HG02610 (cell line): Measurements from ENCODE around the gene PMFBP1.
"Not testable (repeated sequence)": the region's sequence is repeated elsewhere in the genome, so short reads cannot be mapped to it uniquely, and the experiment has no call there.

Experiments used
- ATAC-seq: cut with Tn5 transposase; IDR thresholded peaks from one replicate; pipeline ENCODE4 v1.9.1; 2021; ENCODE audit warnings: mild to moderate bottlenecking, moderate library complexity; ENCODE audit not compliant: unreplicated experiment

The PMFBP1 gene

DNA sequence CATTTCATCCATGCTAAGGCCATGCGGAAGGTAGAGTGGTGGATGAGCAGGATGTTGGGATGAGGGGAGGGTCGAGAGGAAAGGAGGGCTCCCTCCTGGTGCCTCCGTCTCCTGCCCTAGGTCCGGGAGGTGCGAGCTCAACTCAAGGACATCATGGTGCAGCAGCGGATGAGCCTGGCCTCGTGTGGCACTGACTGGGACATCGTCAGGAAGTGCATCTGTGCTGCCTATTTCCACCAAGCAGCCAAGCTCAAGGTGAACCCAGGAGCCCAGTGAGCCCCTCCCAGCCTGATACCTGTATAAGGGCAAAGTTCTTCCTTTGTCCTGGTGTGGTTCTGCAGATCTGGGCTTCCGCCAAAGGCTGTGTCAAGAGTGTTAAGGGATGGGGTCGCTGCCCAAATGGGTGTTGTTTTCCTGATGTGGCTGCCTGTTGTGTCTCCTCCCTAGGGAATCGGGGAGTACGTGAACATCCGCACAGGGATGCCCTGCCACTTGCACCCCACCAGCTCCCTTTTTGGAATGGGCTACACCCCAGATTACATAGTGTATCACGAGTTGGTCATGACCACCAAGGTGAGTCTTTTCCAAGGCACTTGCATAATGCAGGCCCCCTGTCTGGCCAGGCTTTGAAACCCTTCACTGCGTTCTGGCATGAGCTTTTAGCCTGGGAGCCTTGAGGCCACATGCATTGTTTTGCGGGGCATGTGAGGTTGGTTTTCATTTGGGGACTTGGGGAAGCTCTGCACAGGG is 63.4 kb downstream of the PMFBP1 start:
- no peak for ATAC-seq

GRCh38 chr16:72107371-72107770 is 64.6 kb downstream of the PMFBP1 start:
- no peak for ATAC-seq

- no peak for ATAC-seq
These were observed 66.0 kb downstream of the PMFBP1 start for GRCh38 chr16:72105978-72106377.

- no peak for ATAC-seq
These were observed 67.0 kb downstream of the PMFBP1 start for GRCh38 chr16:72104905-72105304.

GRCh38 chr16:72101195-72101594 is 70.8 kb downstream of the PMFBP1 start:
- no peak for ATAC-seq

DNA sequence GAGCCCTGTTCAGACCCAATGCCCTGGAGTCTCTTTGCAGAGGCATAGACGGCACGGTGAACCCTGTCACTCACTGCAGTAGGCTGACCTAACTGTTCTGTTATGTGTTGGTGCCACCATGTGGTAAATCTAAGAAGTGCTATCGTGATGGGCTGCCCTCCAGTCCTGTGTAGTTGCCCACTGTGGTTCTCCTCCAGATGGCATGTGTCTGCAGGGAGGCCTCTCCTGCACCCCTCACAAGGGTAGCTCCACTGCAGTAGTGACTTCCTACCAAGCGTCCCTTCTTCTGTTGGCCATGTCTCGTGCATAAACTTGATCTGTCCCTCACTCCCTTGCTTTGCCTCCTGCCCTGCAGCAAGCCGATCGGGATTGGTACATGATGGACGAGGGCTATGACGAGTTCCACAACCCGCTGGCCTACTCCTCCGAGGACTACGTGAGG is 72.6 kb downstream of the PMFBP1 start:
- peak; percentile 77 for ATAC-seq

DNA sequence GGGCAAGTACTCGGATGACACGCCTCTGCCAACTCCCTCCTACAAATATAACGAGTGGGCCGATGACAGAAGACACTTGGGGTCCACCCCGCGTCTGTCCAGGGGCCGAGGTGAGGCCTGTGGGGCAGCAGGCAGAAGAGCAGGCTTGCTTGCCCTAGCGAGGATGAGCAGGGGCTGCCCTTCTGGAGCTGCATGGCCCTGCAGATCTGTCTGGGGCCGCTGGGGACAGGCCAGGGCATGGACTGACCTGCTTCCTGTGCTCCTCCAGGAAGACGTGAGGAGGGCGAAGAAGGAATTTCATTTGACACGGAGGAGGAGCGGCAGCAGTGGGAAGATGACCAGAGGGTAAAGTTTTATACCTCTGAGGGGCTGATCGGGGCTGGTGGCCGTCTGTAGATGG is 73.0 kb downstream of the PMFBP1 start:
- ATAC-seq = no peak

DNA sequence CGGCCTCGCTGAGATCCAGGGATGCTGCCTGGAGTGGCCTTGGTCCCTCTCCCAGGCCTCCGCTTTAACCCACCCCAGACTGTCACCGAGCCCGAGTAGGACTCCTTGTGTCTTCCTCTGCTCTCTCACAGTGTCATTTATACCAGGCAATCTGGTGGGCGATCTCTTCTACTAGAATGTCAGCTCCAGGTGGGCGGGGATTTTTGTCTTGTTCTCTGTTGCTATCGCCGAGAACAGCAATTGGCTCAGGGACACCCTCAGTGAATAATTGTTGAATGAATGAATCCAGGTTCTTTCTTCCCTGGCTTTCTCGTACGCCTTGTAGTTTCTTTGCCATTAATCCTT is 77.7 kb downstream of the PMFBP1 start:
- ATAC-seq = no peak

GRCh38 chr16:72093448-72094265 is 78.3 kb downstream of the PMFBP1 start, which contains the start of the genes DHX38 and TXNL4B:
Gene DHX38 (plus strand): TSS chr16:72093847. CDS start chr16:72096158, 2,311 bp downstream.
Gene TXNL4B (minus strand): TSS chr16:72093620. CDS start chr16:72090749, 2,871 bp downstream.
- ATAC-seq = peak; percentile 98

DNA sequence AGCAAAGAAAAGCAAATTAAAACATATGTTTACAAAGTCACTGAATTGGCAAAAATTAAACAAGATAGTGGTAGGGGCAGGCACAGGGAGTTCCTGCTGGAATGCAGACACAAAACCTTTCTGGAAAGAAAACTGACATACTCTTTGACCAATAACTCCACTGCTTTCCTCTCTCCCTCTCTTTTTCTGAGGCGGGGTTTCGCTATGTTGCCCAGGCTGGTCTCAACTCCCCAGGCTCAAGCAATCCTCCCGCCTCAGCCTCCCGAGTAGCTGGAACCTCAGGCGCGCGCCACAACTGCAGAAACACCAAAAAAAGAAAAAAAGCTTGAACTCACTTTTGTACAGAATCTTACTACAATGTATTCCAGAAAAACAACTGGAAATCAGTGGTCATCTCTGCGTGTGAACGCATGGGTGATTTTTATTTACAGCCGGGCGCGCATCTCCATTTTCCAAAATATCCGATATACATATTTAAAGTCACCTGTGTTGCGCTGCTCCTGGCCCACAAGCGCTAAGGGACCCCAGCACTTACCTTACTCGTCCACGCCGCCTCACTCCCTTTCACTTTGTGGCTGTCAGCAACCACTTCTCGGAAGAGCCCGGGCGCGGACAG is 79.0 kb downstream of the PMFBP1 start:
- no peak for ATAC-seq

- no peak for ATAC-seq
These were observed 80.7 kb downstream of the PMFBP1 start for GRCh38 chr16:72091217-72091616.

GRCh38 chr16:72085002-72085401 is 87.0 kb downstream of the PMFBP1 start:
- no peak for ATAC-seq

GRCh38 chr16:72084445-72084844 is 87.5 kb downstream of the PMFBP1 start:
- ATAC-seq = no peak

DNA sequence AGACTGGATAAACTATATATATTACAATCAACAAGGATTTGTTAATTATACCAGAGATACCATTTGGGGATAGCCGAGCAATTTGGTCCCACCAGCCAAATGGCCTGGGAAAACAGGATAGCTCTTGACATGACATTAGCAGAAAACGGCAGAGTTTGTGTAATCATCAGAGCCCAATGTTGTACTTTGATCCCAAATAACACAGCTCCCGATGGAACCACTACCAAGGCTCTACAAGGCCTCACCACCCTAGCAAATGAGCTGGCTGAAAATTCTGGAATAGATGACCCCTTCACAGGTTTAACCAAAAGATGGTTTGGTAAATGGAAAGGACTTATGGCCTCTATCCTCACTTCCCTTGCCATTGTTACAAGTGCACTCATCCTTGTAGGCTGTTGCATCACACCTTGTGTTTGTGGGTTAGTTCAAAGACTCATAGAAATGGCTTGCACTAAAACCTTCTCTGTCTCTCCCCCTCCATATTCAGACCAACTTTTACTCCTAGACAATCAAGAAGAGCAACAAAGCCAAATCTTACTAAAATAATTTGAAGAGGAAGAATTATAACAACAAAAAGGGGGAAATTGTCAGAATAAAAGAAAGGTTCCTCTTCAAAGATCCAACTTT is 88.1 kb downstream of the PMFBP1 start:
- ATAC-seq = no peak

DNA sequence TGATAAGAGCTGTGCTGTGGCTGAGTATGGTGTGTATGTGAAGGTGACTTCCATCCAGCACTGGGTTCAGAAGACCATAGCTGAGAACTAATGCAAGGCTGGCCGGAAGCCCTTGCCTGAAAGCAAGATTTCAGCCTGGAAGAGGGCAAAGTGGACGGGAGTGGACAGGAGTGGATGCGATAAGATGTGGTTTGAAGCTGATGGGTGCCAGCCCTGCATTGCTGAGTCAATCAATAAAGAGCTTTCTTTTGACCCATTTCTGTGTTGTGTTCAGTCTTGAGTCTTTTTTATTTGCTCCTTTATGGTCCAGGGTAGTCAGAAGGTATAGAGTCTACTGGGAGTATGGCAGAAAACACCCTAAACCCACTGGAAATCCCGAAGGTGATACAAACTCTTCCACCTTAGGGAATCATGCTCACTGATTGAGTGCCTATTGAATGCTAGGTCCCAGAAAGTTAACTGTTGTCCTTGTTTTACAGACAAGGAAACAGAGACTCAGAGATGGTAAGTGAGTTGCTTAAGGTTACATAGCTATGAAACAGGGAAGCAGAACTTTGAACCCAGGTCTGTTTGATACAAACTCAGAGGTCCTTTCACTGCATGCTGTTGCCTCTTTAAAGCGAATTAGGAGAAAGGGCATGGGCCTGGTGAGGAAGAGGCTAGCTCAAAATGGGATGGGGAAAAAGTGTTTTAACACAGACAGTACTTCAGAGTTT is 94.8 kb downstream of the PMFBP1 start:
- not testable (repeated sequence) for ATAC-seq

GRCh38 chr16:72075067-72075466 is 96.9 kb downstream of the PMFBP1 start:
- not testable (repeated sequence) for ATAC-seq

- no peak for ATAC-seq
These were observed 98.3 kb downstream of the PMFBP1 start for GRCh38 chr16:72073560-72074230.

GRCh38 chr16:72072514-72073342 is 99.2 kb downstream of the PMFBP1 start:
- ATAC-seq = no peak
